Thyroid gland (tissue), 4 donors: ENCODE data around the gene GALNT14.

ENCODE experiments used
- CTCF ChIP-seq, 6 experiments: fragments of 200-600 bp in 3 of 6; fragments of 450-650 bp in 3 of 6; sonication (generic) in 3 of 6; IDR thresholded peaks; one replicate each; pipeline ENCODE4 v1.5.1; 2016 to 2019; ENCODE audit warnings: antibody characterized with exemption in 6 of 6, mild to moderate bottlenecking in 2 of 6, inconsistent platforms in 1 of 6, moderate library complexity in 1 of 6
- POLR2A ChIP-seq, 2 donors: fragments of 450-650 bp; IDR thresholded peaks; one replicate each; pipeline ENCODE4 v1.6.1; 2017; ENCODE audit warnings: antibody characterized with exemption in 2 of 2, mild to moderate bottlenecking in 2 of 2, moderate library complexity in 1 of 2

- TF ChIP-seq CTCF (IDR thresholded peaks at IDR 0.05): no peak
- no peak for TF ChIP-seq POLR2A (IDR thresholded peaks at IDR 0.05)
These were observed 175.1 kb downstream of the GALNT14 start for GRCh38 chr2:30963184-30963583.
